ENCODE results near the gene SLC1A4.
"Not testable (repeated sequence)": the region's sequence is repeated elsewhere in the genome, so short reads cannot be mapped to it uniquely, and the experiment has no call there.

The SLC1A4 gene

DNA sequence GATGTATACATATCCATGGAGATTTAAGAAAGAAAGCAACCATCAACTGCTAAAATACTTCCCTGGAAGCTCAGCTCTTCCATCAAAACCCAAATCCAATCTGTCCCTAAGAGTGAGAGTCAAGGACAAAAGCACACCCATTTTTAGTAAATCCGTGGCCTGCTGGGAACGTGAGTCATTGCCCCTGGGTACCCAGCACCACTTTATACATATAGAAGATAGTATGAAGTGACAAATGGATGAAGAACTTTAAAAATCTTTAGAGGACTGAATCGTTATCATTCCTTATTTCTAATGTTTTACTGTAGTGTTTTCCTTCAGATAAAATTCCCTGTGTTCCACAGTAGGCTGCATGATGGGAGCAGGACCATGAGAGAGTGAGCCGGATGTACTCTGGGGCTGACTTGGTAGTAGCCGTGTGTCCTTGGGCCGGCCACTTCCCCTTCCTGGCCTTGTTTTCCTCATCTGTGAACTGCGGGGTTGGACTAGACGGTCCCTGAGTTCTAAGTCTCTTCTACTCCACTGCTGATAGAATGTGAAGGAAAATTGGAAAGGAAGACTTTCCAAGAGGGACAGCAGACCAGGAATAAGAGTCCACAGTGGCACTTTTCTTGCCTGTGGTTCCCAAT, 38.5 kb downstream of the SLC1A4 start:
- DNase-seq = no peak

DNA sequence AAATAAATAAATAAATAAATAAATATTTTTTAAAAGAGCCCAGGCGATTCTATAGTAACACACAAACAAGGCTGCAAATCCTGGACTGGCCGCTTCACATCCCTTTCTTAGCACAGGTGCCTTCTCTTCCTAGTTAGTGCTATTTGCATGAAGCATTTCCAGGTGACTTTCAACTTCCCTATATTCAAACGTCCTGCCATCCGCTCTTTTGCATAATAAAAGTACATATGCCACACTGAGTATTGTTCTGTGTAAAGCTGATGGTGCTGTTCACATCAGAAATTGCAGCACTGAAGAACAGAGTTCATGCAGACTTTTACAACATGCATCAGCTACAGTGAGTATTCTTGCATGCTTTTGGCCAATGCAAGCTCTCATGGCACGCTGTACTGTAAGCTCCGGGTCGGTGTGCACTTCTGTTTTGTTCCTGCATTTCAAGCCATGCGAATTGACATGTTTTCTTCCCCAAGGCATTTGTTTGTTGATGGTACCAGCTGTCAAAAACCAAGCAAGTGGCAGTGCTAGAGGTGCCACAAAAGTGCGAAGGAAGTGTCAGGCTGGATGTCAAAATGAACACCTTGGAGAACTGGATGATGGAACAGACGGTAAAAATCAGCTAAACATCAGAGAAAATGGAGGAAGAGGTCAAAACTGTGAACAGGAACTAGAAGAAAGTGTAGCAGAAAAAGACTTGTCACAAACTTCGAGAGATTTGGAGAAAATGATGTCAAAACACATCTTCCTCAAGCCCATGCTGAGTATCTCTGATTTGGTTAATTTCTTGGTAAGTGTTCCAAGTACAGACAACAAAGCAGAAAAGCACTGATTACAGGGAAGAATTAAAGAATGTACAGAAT, 41.5 kb downstream of the SLC1A4 start:
- DNase-seq = no peak

DNA sequence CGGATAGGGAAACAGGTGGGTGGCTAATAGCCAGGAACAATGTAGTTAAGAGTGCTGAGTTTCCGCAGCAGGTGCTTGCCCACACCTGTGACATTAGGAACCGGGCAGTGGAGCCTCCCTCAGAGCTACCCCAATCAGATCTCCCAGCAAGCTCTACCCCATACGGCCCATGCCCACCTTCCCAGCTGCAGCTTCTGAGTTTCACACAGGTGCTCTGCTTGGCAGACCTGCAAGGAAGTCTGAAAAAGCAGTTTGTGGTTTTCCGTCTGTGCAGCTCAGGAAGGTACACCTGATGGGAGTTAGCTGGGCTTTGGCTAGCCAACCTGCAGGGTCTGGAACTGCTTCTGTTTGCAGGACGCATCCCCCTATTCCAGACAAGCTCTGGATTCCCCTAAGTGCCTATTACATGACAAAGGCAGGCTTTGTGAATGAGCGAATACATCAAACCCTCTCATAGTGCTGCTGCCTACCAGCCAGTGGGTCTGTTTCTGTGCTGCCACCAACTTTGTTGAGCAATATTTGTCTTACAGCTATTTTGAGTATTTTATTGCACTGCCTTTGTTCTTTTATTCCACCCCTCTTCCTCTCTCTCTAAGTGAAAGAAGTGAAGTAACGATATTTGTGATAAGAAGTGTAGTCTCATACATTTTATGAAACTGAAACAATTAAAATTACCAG, 42.3 kb downstream of the SLC1A4 start:
- peak; percentile 6 to 11 for DNase-seq

DNA sequence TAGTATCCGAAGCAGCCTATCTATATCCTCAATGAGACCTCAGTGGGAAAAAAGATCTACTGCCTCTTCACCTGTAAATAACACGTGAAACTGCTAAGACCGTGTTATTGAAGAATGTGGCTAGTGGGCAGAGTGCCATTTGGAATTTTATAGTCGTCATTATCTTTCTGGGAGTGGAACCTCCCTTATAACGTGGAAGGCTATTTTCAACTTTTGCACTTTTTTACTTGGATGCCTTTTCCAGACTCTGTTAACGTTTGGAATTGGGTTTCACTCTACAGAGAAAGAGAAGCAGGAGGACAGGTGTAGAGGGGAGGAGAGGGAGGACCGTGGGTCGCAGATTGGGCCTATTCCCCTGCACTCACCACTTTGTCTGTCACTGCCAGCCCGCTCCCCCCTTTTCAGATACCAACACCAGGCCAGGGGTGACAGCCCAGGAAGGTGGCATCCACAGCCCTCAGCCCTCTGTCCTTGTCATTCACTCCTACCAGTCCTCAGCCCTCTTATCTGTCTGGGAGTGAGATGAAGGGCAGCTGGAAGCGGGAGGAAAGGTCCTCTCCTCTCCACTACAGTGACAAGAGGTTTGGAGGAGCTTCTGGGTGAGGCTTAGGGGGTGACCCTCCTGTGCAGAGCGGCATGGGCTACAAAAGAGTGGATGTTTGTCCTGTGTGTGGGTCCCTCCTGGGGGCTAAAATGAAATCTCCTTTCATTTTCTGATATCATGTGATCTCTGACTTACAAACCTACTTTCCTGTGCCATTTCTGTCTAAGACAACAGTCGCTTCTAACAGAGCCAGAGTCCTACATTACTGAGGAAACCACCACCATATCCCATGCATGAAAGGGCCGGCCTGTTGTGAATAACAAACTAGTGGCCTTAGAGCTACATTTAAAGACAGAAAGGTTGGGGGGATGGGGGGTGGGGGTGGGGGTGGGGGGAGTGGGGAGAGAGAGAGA, 43.1 kb downstream of the SLC1A4 start:
- DNase-seq = no peak

DNA sequence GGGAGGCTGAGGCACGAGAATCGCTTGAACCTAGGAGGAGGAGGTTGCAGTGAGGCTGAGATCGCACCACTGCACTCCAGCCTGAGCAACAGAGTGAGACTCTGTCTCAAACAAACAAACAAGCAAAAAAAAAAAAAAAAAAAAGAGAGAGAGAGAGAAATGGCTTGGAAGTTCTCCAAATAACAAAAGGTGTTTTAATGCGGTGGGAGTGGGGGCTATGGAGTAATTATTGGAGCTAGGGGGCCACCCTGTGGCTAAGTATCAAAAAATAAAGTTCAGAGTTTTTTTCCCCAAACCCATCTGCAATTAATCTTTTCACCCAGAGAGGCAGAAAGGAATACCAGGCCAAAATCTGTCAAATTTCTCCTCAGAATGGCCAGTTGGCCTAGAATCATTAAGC, 44.0 kb downstream of the SLC1A4 start:
- peak; percentile 2 to 24 for DNase-seq

DNA sequence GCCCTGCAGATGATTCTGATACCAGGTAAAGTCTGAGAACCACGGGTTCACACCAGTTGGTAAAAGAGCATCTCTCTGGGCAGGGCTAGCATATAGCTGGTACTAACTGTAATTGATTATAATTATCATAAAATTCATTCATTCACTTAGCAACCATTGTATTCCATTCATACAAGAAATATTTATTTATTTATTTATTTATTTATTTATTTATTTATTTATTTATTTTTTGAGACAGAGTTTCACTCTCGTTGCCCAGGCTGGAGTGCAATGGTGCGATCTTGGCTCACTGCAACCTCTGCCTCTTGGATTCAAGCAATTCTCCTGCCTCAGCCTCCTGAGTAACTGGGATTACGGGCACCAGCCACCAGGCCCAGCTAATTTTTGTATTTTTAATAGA, 44.5 kb downstream of the SLC1A4 start:
- not testable (repeated sequence) for DNase-seq

DNA sequence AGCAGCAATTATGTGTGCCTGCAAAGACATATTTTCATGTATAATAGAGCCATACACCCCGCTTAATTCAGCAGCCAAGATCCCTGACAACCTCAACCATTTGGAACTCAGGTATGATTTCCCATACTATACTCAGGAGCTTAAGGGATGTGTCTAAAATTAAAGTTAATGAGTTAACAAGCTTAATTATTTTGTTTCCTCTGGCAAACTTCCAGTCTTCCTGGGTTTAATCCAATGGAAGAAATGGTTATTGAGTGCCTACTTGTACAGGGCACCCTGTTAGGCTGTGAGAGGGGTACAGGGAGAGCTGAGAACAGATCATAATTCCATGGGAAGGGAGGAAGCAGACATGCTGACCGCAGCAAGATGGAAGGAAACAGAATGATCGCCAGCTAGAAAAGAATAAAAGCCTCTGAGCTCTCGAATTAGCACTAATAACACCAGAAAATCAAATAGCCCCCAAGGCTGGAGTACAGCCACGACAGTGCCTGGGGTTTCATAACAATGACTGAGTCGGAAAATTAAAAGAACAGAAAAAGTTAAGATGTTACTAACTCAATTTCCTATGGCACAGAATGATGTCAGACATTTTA, 46.2 kb downstream of the SLC1A4 start:
- DNase-seq = no peak

DNA sequence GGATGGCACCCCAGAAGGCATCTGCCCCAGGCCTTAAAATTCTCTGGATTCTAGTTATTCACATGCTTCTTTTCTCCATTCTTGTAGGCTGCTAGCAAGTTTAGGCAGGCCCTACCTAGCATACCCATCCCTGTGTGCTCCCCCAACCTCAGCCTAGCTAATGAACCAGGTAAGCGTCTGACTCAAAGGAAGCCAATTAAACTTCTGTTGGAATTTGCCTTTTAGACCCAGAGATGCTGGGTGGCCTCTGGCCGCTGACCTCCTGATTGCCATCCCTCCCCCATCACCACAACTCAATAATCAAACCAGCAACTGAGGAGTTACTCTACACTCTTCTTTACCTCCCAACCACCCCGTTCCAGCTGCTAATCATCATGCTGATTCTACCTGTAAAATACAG, 48.0 kb downstream of the SLC1A4 start:
- DNase-seq = no peak

DNA sequence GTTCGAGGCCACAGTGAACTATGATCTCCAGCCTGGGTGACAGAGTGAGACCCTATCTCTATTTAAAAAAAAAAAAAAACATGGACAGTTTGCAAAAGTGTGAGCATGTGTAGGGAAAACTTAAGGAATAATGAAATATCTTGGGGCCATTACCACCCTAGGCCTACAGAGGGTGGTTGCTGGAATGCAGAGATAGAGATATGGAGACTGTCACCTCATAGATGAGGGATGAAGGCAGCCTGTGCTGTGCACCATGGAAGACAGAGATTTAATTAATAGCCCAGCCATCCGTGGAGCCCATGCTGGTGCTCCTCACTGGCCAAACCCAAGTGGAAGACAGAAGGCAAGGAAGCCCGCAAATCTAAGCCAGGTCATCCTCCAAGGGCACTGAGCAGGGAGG, 50.4 kb downstream of the SLC1A4 start:
- DNase-seq = no peak

DNA sequence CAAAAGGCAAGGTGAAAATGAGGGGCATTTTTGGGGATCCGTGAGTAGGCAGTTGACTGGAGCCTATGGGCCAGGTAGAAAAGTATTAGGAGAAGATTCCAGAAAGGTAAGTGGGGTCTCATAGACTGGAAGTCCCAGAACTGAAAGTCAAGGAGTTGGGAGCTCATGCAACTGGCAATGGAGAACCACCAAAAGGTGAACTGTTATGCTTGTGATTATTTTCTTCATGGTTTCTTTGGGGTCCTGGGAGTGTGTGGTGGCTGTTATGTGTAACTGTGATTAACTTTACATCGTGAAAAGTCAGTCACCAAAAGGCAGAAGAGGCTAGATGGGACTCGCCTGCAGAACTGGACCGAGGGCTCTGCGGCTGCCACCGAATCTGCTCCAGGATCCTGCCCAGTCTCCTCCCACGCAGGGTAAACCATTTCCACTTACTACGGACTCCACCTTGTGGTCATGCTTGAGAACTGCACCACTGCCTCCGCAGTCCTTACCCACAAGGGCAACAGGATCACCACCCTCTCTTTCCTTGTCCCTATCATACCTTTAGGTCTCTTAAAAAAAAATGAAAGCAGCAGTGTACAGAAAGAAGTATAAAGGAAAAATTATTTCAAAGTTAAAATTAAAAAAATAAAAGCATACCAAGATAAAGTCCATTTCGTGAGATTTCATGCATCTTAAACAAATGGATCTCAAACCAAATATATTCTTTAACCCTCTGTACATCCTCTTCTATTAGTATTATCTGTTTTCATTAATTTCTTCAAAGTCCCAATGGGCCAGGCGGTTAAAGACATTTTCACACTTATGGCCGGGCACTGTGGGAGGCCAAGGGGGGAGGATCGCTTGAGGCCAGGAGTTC, 51.4 kb downstream of the SLC1A4 start:
- peak; percentile 54 to 69 for DNase-seq

DNA sequence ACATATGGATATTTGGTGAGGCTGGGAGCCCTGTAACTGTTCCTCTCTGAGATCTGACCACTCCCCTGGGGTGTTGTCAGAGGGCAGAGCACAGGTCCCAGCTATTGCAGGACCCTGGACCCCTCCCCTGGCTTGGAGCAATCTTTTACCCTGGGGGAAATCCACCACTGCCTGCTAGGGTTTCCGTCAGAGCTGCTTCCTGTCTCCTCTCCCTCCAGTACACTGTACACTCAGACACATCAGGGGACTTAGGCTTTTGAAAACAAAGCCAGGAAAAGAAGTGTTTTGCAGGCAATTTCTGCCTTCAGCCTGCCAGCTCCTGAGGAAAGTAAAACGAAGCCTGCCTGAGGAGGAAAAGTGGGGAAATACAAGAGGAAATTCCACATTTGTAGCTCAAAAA, 53.8 kb downstream of the SLC1A4 start:
- no peak for DNase-seq

DNA sequence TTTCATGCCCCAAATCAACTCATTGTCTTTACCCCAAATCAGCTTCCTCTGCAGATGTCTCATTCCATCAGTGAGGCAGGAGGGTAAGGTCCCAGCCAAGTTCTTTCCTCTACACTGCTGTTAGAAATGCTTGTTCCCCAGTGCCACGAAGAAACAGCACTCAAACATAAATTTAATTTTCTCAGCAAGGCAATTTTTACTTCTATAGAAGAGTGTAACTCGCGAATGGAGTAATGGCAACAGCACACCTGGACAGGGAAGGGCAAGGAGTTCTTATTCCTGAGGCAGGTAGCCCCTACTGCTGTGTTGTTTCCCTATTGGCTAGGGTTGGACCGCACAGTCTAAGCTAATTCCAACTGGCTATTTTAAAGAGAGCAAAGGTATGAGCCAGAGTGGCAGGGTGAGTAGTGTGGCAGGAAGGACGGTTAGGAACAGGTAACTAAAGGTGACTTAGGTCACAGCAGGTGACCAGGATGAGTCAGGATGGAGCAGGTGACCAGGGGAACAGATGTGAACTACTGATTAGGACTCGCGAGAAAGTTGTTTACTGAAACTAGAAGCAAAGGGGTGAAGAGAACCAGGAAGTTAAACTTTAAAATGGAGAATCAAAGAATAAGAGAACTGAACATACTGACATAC, 55.0 kb downstream of the SLC1A4 start:
- DNase-seq = no peak

DNA sequence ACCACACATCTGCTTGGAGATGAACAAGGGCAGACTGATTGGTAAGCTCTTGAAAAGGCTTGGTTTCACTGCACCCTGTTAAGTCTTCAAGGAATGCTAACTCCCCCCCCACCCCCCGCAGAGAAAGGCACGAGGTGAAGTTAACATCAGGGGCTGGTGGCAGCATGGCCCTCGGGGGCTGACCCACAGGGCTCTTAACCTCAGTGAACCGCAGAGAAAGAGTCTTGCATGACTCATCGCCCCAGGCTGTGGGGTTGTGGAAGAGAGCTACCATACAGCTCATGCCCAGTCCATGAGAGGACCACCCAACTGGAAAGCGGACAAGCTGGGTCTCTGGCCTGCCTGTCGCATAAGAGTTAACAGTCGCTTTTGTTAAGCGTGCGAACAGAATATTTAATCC, 56.5 kb downstream of the SLC1A4 start:
- DNase-seq = no peak

DNA sequence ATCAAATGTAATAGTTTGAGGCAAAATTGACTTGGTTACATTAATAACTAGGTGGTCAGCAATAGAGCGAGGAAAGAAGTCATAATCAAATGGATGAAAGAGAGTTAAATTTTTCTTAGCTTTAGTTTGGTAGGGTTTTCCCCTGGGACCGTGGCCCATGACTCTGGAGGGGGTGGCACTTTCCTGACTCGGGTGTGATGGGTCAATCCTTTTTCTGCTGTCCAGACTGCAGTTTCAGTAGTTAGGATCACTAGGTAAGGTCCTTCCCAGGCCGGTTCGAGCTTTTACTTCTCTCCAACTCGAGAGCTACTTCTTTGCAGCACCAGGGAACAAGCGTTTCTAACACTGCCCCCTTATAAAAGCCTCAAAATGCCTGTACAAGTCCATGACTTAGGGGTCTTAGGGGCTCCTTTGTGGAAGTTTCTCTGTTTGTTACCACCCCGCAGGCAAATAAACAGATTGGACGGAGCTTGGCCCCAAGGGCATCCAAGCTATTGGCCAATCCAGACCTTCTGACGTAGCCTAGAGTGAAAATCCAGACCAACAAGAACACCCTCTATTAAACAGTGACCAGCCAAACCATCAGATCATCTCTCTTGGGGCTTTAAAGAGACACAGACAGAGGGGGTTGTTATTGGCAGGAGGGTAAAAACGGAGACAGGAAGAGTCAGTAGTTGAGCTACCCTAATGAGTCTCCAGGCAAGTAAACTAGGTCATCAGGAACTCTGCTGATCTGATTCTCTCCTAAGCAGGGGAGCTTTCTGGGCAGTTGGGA, 57.6 kb downstream of the SLC1A4 start:
- no peak for DNase-seq

DNA sequence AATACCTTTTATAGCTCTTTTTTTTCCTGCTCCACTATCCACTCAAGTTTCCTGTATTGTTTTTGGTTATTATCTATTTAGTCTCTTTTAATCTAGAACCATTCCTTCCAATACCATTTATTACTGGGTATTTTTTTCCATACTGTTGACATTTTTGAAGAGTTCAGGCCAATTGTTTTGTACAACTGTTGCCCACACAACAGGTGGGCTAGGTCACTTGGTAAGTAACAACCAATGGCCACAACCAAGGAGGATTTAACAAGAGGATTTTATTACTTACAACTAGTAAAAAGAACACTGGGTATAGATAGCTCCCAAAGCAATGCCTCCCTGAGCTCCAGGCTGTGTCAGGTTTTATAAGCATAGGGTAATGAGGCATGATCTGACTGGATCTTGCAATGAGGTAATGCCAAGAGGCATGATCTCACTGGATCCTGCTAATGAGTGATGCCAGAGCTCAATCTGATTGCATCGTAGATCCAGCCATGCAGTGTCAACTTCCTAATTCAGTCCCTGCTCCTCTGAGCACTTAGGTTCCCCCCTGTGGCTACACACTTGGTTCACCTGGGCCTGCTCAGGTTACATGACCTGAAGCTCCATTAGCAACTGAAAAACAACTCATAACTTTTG, 59.9 kb downstream of the SLC1A4 start:
- DNase-seq = no peak

DNA sequence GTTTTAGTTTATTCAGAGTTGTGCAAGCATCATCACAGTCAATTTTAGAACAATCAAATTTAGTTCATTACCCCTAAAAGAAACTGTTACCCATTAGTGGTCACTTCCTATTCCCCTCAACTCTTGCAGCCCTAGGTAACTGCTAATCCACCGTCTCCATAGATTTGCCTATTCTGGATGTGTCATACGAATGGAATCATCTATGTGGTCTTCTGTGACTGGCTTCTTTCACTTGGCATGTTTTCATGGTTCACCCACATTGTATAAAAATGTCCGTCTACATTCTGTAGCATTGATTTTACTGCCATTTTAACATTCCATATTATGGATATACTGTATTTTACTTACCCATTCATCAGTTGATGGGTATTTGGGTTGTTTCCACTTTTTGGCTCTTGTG, 61.7 kb downstream of the SLC1A4 start:
- no peak for DNase-seq

DNA sequence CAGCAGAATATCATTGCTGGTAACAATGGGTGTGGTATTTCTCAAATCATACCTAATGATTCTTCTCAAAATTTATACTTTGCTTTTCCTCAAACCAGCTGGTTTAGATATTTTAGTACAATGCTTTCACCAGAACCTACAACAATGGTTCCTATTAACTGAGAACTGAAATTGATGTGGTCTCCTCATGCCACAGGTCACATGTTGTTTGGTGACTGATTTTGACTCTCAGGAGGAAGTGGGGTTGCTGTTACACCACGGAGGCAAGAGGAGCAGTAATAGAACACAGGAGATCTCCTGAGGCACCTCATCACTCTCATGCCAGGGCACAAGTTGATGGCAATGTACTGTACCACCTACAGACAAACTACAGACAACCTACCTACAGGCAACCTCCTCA, 64.0 kb downstream of the SLC1A4 start:
- no peak for DNase-seq

DNA sequence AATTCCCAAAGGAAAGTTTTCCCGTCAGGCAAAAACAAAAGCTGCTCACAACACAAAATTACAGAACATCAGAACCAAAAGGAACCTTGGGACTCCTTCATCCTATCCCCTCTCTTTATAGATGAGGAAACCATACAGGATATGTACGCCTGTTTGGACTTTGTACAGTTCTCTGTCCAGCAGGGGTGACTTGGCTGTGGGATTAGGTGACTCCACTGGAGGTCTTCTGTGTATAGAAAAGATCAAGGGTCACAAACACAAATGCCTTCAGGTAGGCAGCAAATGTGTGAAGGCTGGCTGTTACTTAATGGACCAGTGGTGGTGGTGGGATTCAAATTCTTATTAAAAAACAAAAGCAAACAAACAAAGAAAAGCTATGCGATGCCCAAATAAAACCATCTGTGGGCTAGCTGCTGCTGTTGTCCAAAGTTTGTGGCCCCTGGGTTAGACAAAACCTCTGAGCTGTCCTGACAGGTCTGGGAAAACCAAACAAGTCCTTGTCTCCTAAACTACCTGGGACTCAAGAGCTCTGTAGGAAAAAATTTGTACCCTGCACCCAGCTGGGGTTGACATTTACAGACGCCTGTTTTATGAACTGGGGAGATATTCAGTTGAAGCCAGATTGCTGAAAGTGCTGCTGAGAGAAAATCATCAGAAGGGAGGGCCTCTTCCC, 65.7 kb downstream of the SLC1A4 start:
- no peak for DNase-seq

All from SHP77 (cell line).